Measurements from ENCODE around the gene ALX4. TPM values are rescaled to one million over a fixed set of nuclear protein-coding genes. Genes with fewer than 3 reads are reported as not detected.

Gene ALX4
- polyA plus RNA-seq, 1 of the 3 experiments (the other 2 are of a cell fraction): under 0.01 TPM

GRCh38 chr11:44226490-44226889, 83.4 kb downstream of the ALX4 start:
- CTCF ChIA-PET: interaction anchor here (1.8 kb wide), 1 partner anchor 13 kb away, joined by 7 read pairs; no protein-coding TSS in a partner anchor
- POLR2A ChIA-PET: interaction anchor here (0.5 kb wide), 1 partner anchor 23 kb away, joined by 3 read pairs; no protein-coding TSS in a partner anchor

GRCh38 chr11:44224867-44225501, 85.0 kb downstream of the ALX4 start:
- H3K9me3 ChIP-seq: no peaks in the 10 kb centered on the region
- no peak overlapping the region for H3K27ac ChIP-seq (ENCODE audit: low read depth in 2 of 2, low read length in 1 of 2)
- H2AFZ ChIP-seq (ENCODE audit: low read depth): no peak overlapping the region
- H3K4me3 ChIP-seq (ENCODE audit: low read depth in 2 of 2, low read length in 1 of 2): no peak overlapping the region
- no peaks in the 10 kb centered on the region for H3K9me2 ChIP-seq
- TF ChIP-seq TEAD4 (IDR thresholded peaks at IDR 0.05; ENCODE audit: borderline replicate concordance, insufficient read depth) (no peak), JUND (IDR thresholded peaks at IDR 0.05) (no peak), NRF1 (IDR thresholded peaks at IDR 0.05; ENCODE audit: low read depth, low read length) (no peak), NFIC (IDR thresholded peaks at IDR 0.05; ENCODE audit: borderline replicate concordance) (no peak), REST (IDR thresholded peaks at IDR 0.05; ENCODE audit: low read depth, low read length) (no peak)
- 83% methylated on average over 3 of the region's 3 CpGs for WGBS (ENCODE audit: low lambda C conversion rate)
- no peaks in the 10 kb centered on the region for H4K20me1 ChIP-seq (ENCODE audit: insufficient read depth)
- CTCF ChIA-PET: interaction anchor here (1.0 to 1.8 kb wide), 3 partner anchors 12 to 61 kb away, joined by 3 to 7 read pairs (median 3); no protein-coding TSS in a partner anchor
- H3K27me3 ChIP-seq (ENCODE audit: insufficient read depth): no peaks in the 10 kb centered on the region
- H3K36me3 ChIP-seq (replicated peaks in 1 of 2; ENCODE audit: control insufficient read depth in 1 of 2, insufficient read depth in 2 of 2, low read length in 1 of 2): no peaks in the 10 kb centered on the region
- H3K4me1 ChIP-seq (ENCODE audit: control insufficient read depth in 1 of 2, insufficient read depth in 2 of 2, low read depth in 1 of 2, low read length in 1 of 2): peaks cover 11 to 23% of the 10 kb centered on the region in 2 experiments; a peak in 2 of 4 replicates
- H3K9ac ChIP-seq: no peak overlapping the region
- H3F3A ChIP-seq (replicated peaks; ENCODE audit: insufficient read depth): no peaks in the 10 kb centered on the region
- H3K4me2 ChIP-seq: no peak overlapping the region
- POLR2A ChIA-PET: no interaction called here
- no peak for DNase-seq
- H3K79me2 ChIP-seq (ENCODE audit: insufficient read depth): no peaks in the 10 kb centered on the region

More at GRCh38 chr11:44226490-44226889, 83.4 kb downstream of the ALX4 start:
- Histone ChIP-seq H3F3A (replicated peaks; ENCODE audit: insufficient read depth) (no peaks in the 10 kb centered on the region), H3K4me3 (ENCODE audit: low read depth in 2 of 2, low read length in 1 of 2) (no peak overlapping the region), H3K4me2 (no peak overlapping the region), H3K9me3 (no peaks in the 10 kb centered on the region), H3K79me2 (ENCODE audit: insufficient read depth) (no peaks in the 10 kb centered on the region), H2AFZ (ENCODE audit: low read depth) (no peak overlapping the region), H3K27me3 (ENCODE audit: insufficient read depth) (no peaks in the 10 kb centered on the region), H3K9me2 (no peaks in the 10 kb centered on the region), H3K36me3 (replicated peaks in 1 of 2; ENCODE audit: control insufficient read depth in 1 of 2, insufficient read depth in 2 of 2, low read length in 1 of 2) (no peaks in the 10 kb centered on the region), H3K27ac (ENCODE audit: low read depth in 2 of 2, low read length in 1 of 2) (no peak overlapping the region), H3K9ac (no peak overlapping the region), H3K4me1 (ENCODE audit: control insufficient read depth in 1 of 2, insufficient read depth in 2 of 2, low read depth in 1 of 2, low read length in 1 of 2) (peaks cover 7 to 18% of the 10 kb centered on the region in 2 experiments; a peak in 2 of 4 replicates), H4K20me1 (ENCODE audit: insufficient read depth) (no peaks in the 10 kb centered on the region)
- DNase-seq: no peak
- no peak for TF ChIP-seq EP300 (IDR thresholded peaks at IDR 0.05; ENCODE audit: borderline replicate concordance in 1 of 2, low read depth in 1 of 2, low read length in 1 of 2)
- no peak for TF ChIP-seq RFX5 (IDR thresholded peaks at IDR 0.05; ENCODE audit: low read length)
- no peak for TF ChIP-seq GABPA (IDR thresholded peaks at IDR 0.05; ENCODE audit: low read depth)
- TF ChIP-seq FOXJ3 (CRISPR knock-in tag; IDR thresholded peaks at IDR 0.05): no peak
- TF ChIP-seq SMC3 (IDR thresholded peaks at IDR 0.05; ENCODE audit: low read depth, low read length): no peak
- no peak for TF ChIP-seq RXRA (IDR thresholded peaks at IDR 0.05; ENCODE audit: borderline replicate concordance, low read depth)
- no peak for TF ChIP-seq YY1 (IDR thresholded peaks at IDR 0.05; ENCODE audit: low read depth)
- TF ChIP-seq TAF1 (IDR thresholded peaks at IDR 0.05; ENCODE audit: borderline replicate concordance, low read depth, low read length): no peak
- TF ChIP-seq JUND (IDR thresholded peaks at IDR 0.05): no peak
- TF ChIP-seq REST (IDR thresholded peaks at IDR 0.05; ENCODE audit: low read depth, low read length): no peak
- TF ChIP-seq EZH2phosphoT487 (IDR thresholded peaks at IDR 0.05; ENCODE audit: borderline replicate concordance, low read depth): no peak
- TF ChIP-seq ELF1 (IDR thresholded peaks at IDR 0.05): no peak
- TF ChIP-seq MAX (IDR thresholded peaks at IDR 0.05; ENCODE audit: low read depth): no peak
- 80% methylated on average over 2 of the region's 2 CpGs for WGBS (ENCODE audit: low lambda C conversion rate)

Data from SK-N-SH (cell line).